H1 (cell line): ENCODE data around the gene LAMA4. TPM values are rescaled to one million over a fixed set of nuclear protein-coding genes. Genes with fewer than 3 reads are reported as not detected.

Experiments used
- CTCF ChIA-PET: fragments of 300-600 bp; sonication (Branson Sonifier 250); formaldehyde crosslinking; loops from one replicate; lab custom pipeline; 2021; ENCODE audit not compliant: partially characterized antibody; lab: Charles Lee
- POLR2A ChIA-PET: fragments of 300-600 bp; sonication (Branson Sonifier 250); formaldehyde crosslinking; loops from one replicate; lab custom pipeline; 2021; ENCODE audit warnings: inconsistent platforms; ENCODE audit not compliant: partially characterized antibody; lab: Charles Lee
- DNase-seq, 2 experiments: peaks; one replicate each; pipeline versions ENCODE4 v3.0.0 to v3.0.0-alpha.2; 2010 to 2022; ENCODE audit warnings: low spot score in 2 of 2, low read depth in 1 of 2, mixed read lengths in 1 of 2
- FAIRE-seq: peaks from 2 replicates; lab custom pipeline; 2011; peaks lifted over from hg19 to GRCh38; lab: Jason Lieb, UNC
- H2AFZ ChIP-seq: 2 replicates; pipeline ENCODE4 v1.8.1; 2012; ENCODE audit warnings: low read length, inconsistent platforms
- H2AK5ac ChIP-seq: 2 replicates; pipeline ENCODE4 v1.6.1; 2013; ENCODE audit warnings: low read depth, low read length
- H2BK120ac ChIP-seq: replicated peaks from 2 replicates; pipeline ENCODE3; 2013; ENCODE audit warnings: low read depth, low read length, inconsistent platforms
- H2BK12ac ChIP-seq: 2 replicates; pipeline ENCODE4 v1.6.1; 2013; ENCODE audit warnings: low read depth, low read length
- H2BK15ac ChIP-seq: 2 replicates; pipeline ENCODE4 v1.6.1; 2013; ENCODE audit warnings: low read length
- H2BK20ac ChIP-seq: 2 replicates; pipeline ENCODE4 v1.6.1; 2013; ENCODE audit warnings: low read length
- H2BK5ac ChIP-seq: 2 replicates; pipeline ENCODE4 v1.6.1; 2013; ENCODE audit warnings: low read depth, low read length
- H3K14ac ChIP-seq: 2 replicates; pipeline ENCODE4 v1.6.1; 2013; ENCODE audit warnings: inconsistent platforms; ENCODE audit not compliant: insufficient read length
- H3K18ac ChIP-seq: 2 replicates; pipeline ENCODE4 v1.6.1; 2013; ENCODE audit warnings: low read length; ENCODE audit errors: extremely low read depth
- H3K23ac ChIP-seq: 2 replicates; pipeline ENCODE4 v1.6.1; 2013; ENCODE audit warnings: inconsistent platforms; ENCODE audit not compliant: insufficient read length
- H3K23me2 ChIP-seq: 2 replicates; pipeline ENCODE4 v1.6.1; 2013; ENCODE audit warnings: low read depth, low read length
- H3K27ac ChIP-seq: 2 replicates; pipeline ENCODE4 v1.6.1; 2011; ENCODE audit warnings: low read depth, low read length, inconsistent platforms
- H3K27me3 ChIP-seq, 4 experiments: replicated peaks in 1 of 4; 1 replicate in 1 of 4; 2 replicates in 3 of 4; pipeline versions ENCODE4 v1.6.1 to v1.8.1; 2011 to 2013; ENCODE audit warnings: low read length in 3 of 4, mild to moderate bottlenecking in 3 of 4, inconsistent platforms in 2 of 4, mixed read lengths in 2 of 4, moderate library complexity in 1 of 4; ENCODE audit not compliant: control insufficient read depth in 3 of 4, insufficient read depth in 3 of 4; ENCODE audit errors: extremely low read depth in 1 of 4
- H3K36me3 ChIP-seq, 4 experiments: 2 replicates each; pipeline versions ENCODE4 v1.6.1 to v1.8.1; 2011 to 2013; ENCODE audit warnings: mild to moderate bottlenecking in 4 of 4, low read length in 3 of 4, moderate library complexity in 2 of 4, control low read depth in 1 of 4, inconsistent platforms in 1 of 4; ENCODE audit not compliant: insufficient read depth in 4 of 4, control insufficient read depth in 2 of 4
- H3K4ac ChIP-seq: replicated peaks from 2 replicates; pipeline ENCODE3; 2013; ENCODE audit warnings: low read length, low read depth, mixed read lengths, inconsistent platforms; ENCODE audit not compliant: insufficient read length
- H3K4me1 ChIP-seq, 4 experiments: replicated peaks in 1 of 4; 1 replicate in 1 of 4; 2 replicates in 3 of 4; pipeline versions ENCODE4 v1.6.1 to v1.8.1; 2011 to 2013; ENCODE audit warnings: low read length in 3 of 4, inconsistent platforms in 2 of 4, mixed read lengths in 1 of 4; ENCODE audit not compliant: insufficient read depth in 4 of 4, control insufficient read depth in 3 of 4
- H3K4me2 ChIP-seq, 2 experiments: 2 replicates each; pipeline versions ENCODE4 v1.6.1 to v1.8.1; 2011 to 2013; ENCODE audit warnings: low read depth in 2 of 2, low read length in 2 of 2, control low read depth in 1 of 2, inconsistent platforms in 1 of 2, mild to moderate bottlenecking in 1 of 2; ENCODE audit not compliant: insufficient read depth in 1 of 2
- H3K4me3 ChIP-seq, 4 experiments: fragments of 200-600, 300-600 bp in 1 of 4; sonication (generic), shearing (Covaris generic), sonication (Bioruptor Twin) in 1 of 4; 2 replicates each; pipeline versions ENCODE4 v1.5.1 to v1.8.1; 2011 to 2016; ENCODE audit warnings: low read length in 4 of 4, low read depth in 3 of 4, control low read depth in 2 of 4, inconsistent platforms in 2 of 4, mild to moderate bottlenecking in 2 of 4, mixed read lengths in 1 of 4, moderate library complexity in 1 of 4; ENCODE audit not compliant: insufficient read depth in 2 of 4; ENCODE audit errors: extremely low read depth in 1 of 4
- H3K56ac ChIP-seq: replicated peaks from 2 replicates; pipeline ENCODE3; 2013; ENCODE audit warnings: low read depth, mild to moderate bottlenecking, mixed read lengths, low read length, inconsistent platforms; ENCODE audit not compliant: insufficient read length
- H3K79me1 ChIP-seq: 2 replicates; pipeline ENCODE4 v1.6.1; 2013; ENCODE audit warnings: low read depth, low read length, control low read depth
- H3K79me2 ChIP-seq, 2 experiments: 2 replicates each; pipeline versions ENCODE4 v1.6.1 to v1.8.1; 2012 to 2013; ENCODE audit warnings: low read length in 2 of 2, mild to moderate bottlenecking in 2 of 2, inconsistent platforms in 1 of 2; ENCODE audit not compliant: insufficient read depth in 2 of 2, control insufficient read depth in 1 of 2
- H3K9ac ChIP-seq, 4 experiments: replicated peaks in 1 of 4; 1 replicate in 1 of 4; 2 replicates in 3 of 4; pipeline versions ENCODE4 v1.6.1 to v1.8.1; 2011 to 2013; ENCODE audit warnings: low read depth in 3 of 4, low read length in 3 of 4, control low read depth in 2 of 4, mild to moderate bottlenecking in 2 of 4, moderate library complexity in 2 of 4, inconsistent platforms in 1 of 4; ENCODE audit errors: extremely low read depth in 1 of 4
- H3K9me3 ChIP-seq, 2 experiments: 2 replicates each; pipeline versions ENCODE4 v1.6.1 to v1.8.1; 2012 to 2013; ENCODE audit warnings: mild to moderate bottlenecking in 2 of 2, moderate library complexity in 2 of 2, control low read depth in 1 of 2, inconsistent platforms in 1 of 2, low read depth in 1 of 2, low read length in 1 of 2, mixed read lengths in 1 of 2; ENCODE audit not compliant: insufficient read depth in 2 of 2
- H4K20me1 ChIP-seq, 2 experiments: replicated peaks in 1 of 2; 2 replicates each; pipeline versions ENCODE3 to v1.8.1; 2011 to 2013; ENCODE audit warnings: inconsistent platforms in 2 of 2, low read length in 2 of 2, mild to moderate bottlenecking in 1 of 2; ENCODE audit not compliant: insufficient read depth in 2 of 2, control insufficient read depth in 1 of 2
- H4K5ac ChIP-seq: 2 replicates; pipeline ENCODE4 v1.6.1; 2013; ENCODE audit warnings: low read length, low read depth, mixed read lengths, inconsistent platforms; ENCODE audit not compliant: insufficient read length
- H4K8ac ChIP-seq: 2 replicates; pipeline ENCODE4 v1.8.0; 2013; ENCODE audit warnings: mild to moderate bottlenecking, moderate library complexity, low read length, inconsistent platforms; ENCODE audit not compliant: insufficient read depth; ENCODE audit errors: extremely low read depth
- H4K91ac ChIP-seq: replicated peaks from 2 replicates; pipeline ENCODE3; 2013; ENCODE audit warnings: low read length, mixed read lengths, inconsistent platforms; ENCODE audit not compliant: insufficient read length
- BACH1 ChIP-seq: IDR thresholded peaks from 2 replicates; pipeline ENCODE4 v1.6.1; 2012; ENCODE audit warnings: low read length, improper control_type of control experiment
- BRCA1 ChIP-seq: IDR thresholded peaks from 2 replicates; pipeline ENCODE4 v1.6.1; 2012; ENCODE audit warnings: low read depth, low read length, improper control_type of control experiment
- CREB1 ChIP-seq: IDR thresholded peaks from 2 replicates; pipeline ENCODE4 v1.6.1; 2012; ENCODE audit warnings: inconsistent platforms
- E2F6 ChIP-seq: IDR thresholded peaks from 2 replicates; pipeline ENCODE4 v1.6.1; 2012; ENCODE audit warnings: inconsistent platforms
- EZH2 ChIP-seq: fragments of 200-600 bp; sonication (generic); IDR thresholded peaks from 2 replicates; pipeline ENCODE4 v1.7.1; 2012; ENCODE audit warnings: low read depth, mild to moderate bottlenecking, moderate library complexity, low read length, inconsistent platforms; ENCODE audit not compliant: severe bottlenecking
- KDM5A ChIP-seq: fragments of 200-600 bp; IDR thresholded peaks from 2 replicates; pipeline ENCODE4 v1.7.1; 2012; ENCODE audit warnings: mild to moderate bottlenecking, low read length, inconsistent platforms, mixed read lengths
- POLR2A ChIP-seq, 2 experiments: IDR thresholded peaks; 1 replicate in 1 of 2; 2 replicates in 1 of 2; pipeline ENCODE4 v1.6.1; 2011; ENCODE audit warnings: low read depth in 2 of 2, low read length in 2 of 2, mild to moderate bottlenecking in 2 of 2; ENCODE audit errors: control extremely low read depth in 1 of 2
- RFX5 ChIP-seq: IDR thresholded peaks from 2 replicates; pipeline ENCODE4 v1.6.1; 2011; ENCODE audit warnings: low read depth, low read length, improper control_type of control experiment, borderline replicate concordance
- RXRA ChIP-seq: IDR thresholded peaks from 2 replicates; pipeline ENCODE4 v1.6.1; 2011; ENCODE audit warnings: low read depth, mild to moderate bottlenecking, low read length, moderate library complexity; ENCODE audit not compliant: insufficient read depth
- SP4 ChIP-seq: IDR thresholded peaks from 2 replicates; pipeline ENCODE4 v1.6.1; 2012; ENCODE audit warnings: low read length, inconsistent platforms
- SRF ChIP-seq: IDR thresholded peaks from 2 replicates; pipeline ENCODE4 v1.6.1; 2011; ENCODE audit warnings: mild to moderate bottlenecking, low read depth, low read length, moderate library complexity
- TAF1 ChIP-seq: IDR thresholded peaks from 2 replicates; pipeline ENCODE4 v1.6.1; 2011; ENCODE audit warnings: mild to moderate bottlenecking, low read depth, low read length
- YY1 ChIP-seq: IDR thresholded peaks from 2 replicates; pipeline ENCODE4 v1.6.1; 2011; ENCODE audit warnings: low read depth, mild to moderate bottlenecking, low read length
- WGBS, 2 experiments: shearing (Covaris generic) in 1 of 2; methylation state at CpG; one replicate each; pipeline versions ENCODE4 v1.1.6 to v1.1.7; 2013 to 2015; ENCODE audit warnings: low lambda C conversion rate in 2 of 2, mixed read lengths in 2 of 2, inconsistent platforms in 1 of 2, low coverage in 1 of 2, missing lambda C conversion rate in 1 of 2; ENCODE audit not compliant: insufficient replicate concordance in 2 of 2, insufficient coverage in 1 of 2, insufficient read length in 1 of 2; ENCODE audit errors: extremely low coverage in 1 of 2, missing lambda C conversion rate in 1 of 2; 5-methylcytosine and 5-hydroxymethylcytosine counted together
- polyA plus RNA-seq, 7 experiments: library from polyadenylated mRNA; depleted of rRNA in 3 of 7; stranded (reverse) in 5 of 7; unstranded in 2 of 7; fragments of >200 nt in 5 of 7; fragments of 200-250 nt in 2 of 7; gene quantifications; 1 replicate in 5 of 7; 2 replicates in 1 of 7; 4 replicates in 1 of 7; pipeline versions ENCODE4 v1.2.1 to v1.2.3, GENCODE V29; 2011 to 2013; ENCODE audit warnings: missing spikeins in 2 of 7, mixed read lengths in 2 of 7
- total RNA-seq: library from RNA; stranded (reverse); fragmentation: NEBNext Ultra II Directional; extraction: Animal tissue kit (Norgen Biotek cat#: 25700); gene quantifications from 2 replicates; pipeline ENCODE4 v1.2.1, GENCODE V29; 2021

The LAMA4 gene
- total and polyA plus RNA-seq, 2 of the 8 experiments (the other 6 are each of a cell fraction or from before 2014, with no cell fraction given): 0.95 to 1.5 TPM

DNA sequence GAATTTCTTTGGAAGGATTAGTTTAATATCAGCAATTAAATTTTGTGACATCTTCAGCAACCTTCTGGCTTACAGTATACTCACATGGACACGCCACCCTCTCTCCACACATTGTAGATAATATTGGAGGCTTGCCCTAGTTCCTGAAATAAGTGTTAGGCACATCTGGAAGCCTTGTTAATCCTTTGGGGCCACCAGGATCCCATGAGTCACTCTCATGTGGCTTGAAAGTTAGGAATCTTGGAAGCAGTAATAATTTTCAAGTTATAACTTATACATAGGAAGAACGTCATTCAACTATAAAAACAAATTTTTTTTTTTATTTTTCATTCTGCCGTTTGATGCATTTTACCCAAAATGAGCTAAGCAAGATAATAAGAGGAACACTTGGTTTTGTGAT lies 20.5 kb downstream of the LAMA4 start:
- DNase-seq (no peak), FAIRE-seq (no peak)
- 91% methylated on average over 3 of the region's 3 CpGs; no CpG with 5 or more reads in 1 of the 2 experiments for WGBS, 2 experiments
- H4K8ac ChIP-seq: no peak overlapping the region
- H2AFZ ChIP-seq: no peak overlapping the region
- no peaks in the 10 kb centered on the region for H3K4me1 ChIP-seq
- no peak overlapping the region for H2BK5ac ChIP-seq
- no peak overlapping the region for H3K4ac ChIP-seq
- H3K4me3 ChIP-seq: no peak overlapping the region
- no peak overlapping the region for H3K23ac ChIP-seq
- H3K23me2 ChIP-seq: no peaks in the 10 kb centered on the region
- H3K4me2 ChIP-seq: no peak overlapping the region
- H2BK12ac ChIP-seq: no peak overlapping the region
- H2BK20ac ChIP-seq: no peak overlapping the region
- no peak overlapping the region for H2AK5ac ChIP-seq
- no peak overlapping the region for H3K27ac ChIP-seq
- H3K9me3 ChIP-seq: no peaks in the 10 kb centered on the region
- no peak overlapping the region for H3K9ac ChIP-seq
- no peaks in the 10 kb centered on the region for H3K36me3 ChIP-seq
- H3K56ac ChIP-seq: no peak overlapping the region
- no peak overlapping the region for H3K14ac ChIP-seq
- no peak for TF ChIP-seq EZH2
- no peak for TF ChIP-seq POLR2A (IDR thresholded peaks at IDR 0.05; ENCODE audit: control extremely low read depth in 1 of 2, low read depth in 2 of 2, low read length in 2 of 2)
- no peak for TF ChIP-seq RFX5
- TF ChIP-seq KDM5A: no peak
- TF ChIP-seq E2F6: no peak
- no peak for TF ChIP-seq CREB1
- no peak for TF ChIP-seq RXRA
- TF ChIP-seq BRCA1: no peak
- TF ChIP-seq TAF1: no peak
- no peak for TF ChIP-seq SRF
- TF ChIP-seq BACH1: no peak
- no peak for TF ChIP-seq SP4
- TF ChIP-seq YY1: no peak
- no peaks in the 10 kb centered on the region for H3K27me3 ChIP-seq
- ChIA-PET POLR2A (no interaction called here), CTCF (interaction anchor here (1.0 kb wide), 1 partner anchor 49 kb away, joined by 3 read pairs; no protein-coding TSS in a partner anchor)
- H2BK15ac ChIP-seq: no peak overlapping the region
- no peak overlapping the region for H2BK120ac ChIP-seq
- H4K91ac ChIP-seq: no peak overlapping the region
- H3K18ac ChIP-seq: no peak overlapping the region
- H4K5ac ChIP-seq: no peak overlapping the region
- H3K79me2 ChIP-seq: no peaks in the 10 kb centered on the region
- no peaks in the 10 kb centered on the region for H4K20me1 ChIP-seq
- no peaks in the 10 kb centered on the region for H3K79me1 ChIP-seq
